GM19452 (cell line): ENCODE data around the gene PAXIP1.
A peak's percentile ranks its signal among the peaks of the same experiment; 100 is the strongest.
"Not testable (repeated sequence)": the region's sequence is repeated elsewhere in the genome, so short reads cannot be mapped to it uniquely, and the experiment has no call there.

Experiments used
- ATAC-seq: cut with Tn5 transposase; IDR thresholded peaks from one replicate; pipeline ENCODE4 v1.9.1; 2021; ENCODE audit not compliant: unreplicated experiment

PAXIP1 gene

DNA sequence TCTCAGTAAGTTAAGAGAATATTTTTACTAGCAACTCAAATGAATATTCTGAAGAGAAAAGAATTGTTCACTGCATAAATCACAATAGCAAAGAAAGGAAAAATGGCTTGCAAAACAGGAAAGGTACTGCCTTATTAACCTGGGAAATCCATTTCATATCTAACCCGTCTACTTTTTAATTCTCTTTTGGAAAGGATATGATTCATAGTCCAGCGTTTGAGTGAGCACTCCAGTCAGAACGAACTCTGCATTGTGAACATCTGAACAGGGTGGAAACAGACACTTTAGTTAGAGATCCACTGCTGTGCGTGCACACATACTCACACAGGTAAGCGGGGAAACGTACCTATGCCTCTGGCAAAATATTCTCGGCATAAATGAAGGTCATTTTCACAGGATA lies 56.8 kb downstream of the PAXIP1 start:
- ATAC-seq, result no peak

DNA sequence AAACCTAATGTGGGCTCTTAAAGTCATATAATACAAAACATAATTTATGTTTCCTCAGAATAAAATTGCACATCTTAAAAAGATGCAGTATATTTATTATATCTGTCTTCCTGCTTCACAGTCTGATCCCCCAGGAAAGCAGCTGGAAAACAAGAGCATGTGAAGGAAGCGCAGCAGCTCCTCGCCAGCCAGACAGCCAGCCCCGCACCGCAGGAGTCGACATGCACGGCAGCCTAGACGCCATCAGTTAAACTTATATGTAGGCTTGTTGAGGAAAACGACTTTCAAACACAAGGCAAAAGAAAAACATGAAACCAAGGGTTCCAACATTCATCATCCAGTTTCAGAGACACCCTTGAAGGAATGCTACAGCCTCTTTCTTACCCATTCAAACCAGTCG lies 59.0 kb downstream of the PAXIP1 start:
- no peak for ATAC-seq

DNA sequence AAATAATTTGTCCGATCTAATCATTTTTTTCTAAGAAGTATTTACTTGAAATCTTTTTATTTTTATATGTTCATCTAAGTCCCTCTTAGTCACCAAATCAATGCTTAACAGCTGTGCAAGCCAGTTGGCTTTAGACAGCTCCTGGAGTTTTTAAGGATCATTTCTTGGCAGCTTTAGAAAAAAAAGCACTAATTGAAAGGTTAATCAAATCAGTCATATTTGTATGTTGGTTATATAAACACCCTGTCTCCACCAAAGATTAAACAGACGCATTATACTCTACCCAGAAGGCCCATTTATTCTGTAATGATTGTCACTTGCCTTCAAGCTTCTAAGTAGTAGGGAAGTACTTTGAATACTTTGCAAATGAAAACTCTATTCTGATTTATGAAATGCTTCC lies 60.2 kb downstream of the PAXIP1 start:
- no peak for ATAC-seq

DNA sequence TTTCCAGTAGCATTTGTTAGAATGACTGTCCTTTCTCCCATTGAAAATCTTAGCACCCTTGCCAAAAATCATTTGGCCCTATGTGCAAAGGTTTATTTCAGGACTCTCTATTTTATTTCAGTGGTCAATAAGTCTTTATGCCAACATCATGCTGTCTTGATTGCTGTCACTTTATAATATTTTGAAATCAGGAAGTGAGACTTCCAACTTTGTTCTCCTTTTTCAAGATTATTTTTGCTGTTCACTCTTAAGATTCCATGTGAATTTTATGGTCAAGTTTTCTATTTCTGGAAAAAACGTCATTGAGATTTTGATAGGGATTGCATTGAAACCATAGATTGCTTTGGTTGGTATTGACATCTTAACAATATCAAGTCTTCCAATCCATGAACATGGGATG lies 65.1 kb downstream of the PAXIP1 start:
- no peak for ATAC-seq

DNA sequence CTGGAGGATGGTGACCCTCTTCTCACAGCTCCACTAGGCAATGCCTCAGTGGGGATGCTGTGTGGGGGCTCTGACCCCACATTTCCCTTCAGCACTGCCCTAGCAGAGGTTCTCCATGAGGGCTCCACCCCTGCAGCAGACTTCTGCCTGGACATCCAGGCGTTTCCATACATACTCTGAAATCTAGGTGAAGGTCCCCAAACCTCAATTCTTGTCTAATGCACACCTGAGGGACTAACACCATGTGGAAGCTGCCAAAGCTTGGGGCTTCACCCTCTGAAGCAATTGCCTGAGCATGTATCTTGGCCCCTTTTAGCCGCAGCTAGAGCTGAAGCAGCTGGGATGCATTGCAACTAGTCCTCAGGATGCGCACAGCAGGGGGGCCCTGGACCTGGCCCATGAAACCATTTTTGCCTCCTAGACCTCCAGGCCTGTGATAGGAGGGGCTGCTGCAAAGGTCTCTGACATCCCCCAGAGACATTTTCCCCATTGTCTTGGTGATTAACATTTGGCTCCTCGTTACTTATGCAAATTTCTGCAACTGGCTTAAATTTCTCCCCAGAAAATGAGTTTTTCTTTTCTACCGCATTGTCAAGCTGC lies 68.5 kb downstream of the PAXIP1 start:
- not testable (repeated sequence) for ATAC-seq

DNA sequence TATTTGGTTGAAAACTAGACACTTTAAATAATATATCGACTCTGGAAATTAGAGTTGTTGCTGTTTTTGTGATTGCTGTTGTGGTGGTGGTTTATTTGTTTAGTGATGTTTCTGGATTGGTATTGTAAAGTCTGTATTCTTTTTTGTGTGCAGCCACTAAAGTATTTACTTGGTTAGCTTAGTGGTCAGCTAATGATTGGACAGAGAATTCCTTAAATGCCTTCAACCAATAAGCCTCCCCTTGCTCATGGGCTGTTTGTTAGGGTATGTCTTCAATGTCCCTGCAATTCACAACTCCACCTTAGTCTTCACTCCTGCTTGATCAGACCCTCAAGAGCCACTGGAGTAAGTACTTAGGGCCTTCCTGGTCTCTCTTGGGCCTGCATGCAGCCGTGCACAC lies 71.0 kb downstream of the PAXIP1 start:
- ATAC-seq, result no peak

DNA sequence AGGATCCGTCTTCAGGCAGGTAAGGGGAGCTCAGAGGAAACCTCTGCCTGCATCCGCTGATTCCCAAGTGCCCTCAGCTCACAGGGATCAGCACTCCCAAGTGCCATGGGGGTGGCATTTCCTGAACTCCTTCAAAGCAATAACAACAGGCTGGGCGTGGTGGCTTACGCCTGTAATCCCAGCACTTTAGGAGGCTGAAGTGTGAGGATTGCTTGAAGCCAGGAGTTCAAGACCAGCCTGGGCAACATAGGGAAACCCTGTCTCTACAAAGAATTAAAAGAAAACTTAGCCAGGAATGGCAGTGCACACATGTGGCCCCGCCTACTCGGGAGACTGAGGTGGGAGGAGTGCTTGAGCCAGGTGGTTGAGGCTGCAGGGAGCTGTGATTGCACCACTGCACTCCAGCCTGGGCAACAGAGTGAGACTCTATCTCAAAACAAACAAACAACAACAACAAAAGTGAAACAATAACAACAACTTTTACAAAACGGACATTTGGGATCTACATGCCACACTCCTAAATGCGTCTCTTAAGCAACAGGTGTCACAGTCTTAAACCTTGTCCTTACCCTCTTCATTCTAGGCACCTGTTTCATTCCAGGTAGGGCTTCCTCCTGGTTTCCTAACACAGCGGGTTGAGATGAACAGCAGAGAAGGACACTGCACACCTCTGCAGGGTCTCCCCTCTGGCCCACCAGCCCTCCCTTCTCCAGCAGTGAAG lies 73.8 kb downstream of the PAXIP1 start:
- ATAC-seq, result no peak

DNA sequence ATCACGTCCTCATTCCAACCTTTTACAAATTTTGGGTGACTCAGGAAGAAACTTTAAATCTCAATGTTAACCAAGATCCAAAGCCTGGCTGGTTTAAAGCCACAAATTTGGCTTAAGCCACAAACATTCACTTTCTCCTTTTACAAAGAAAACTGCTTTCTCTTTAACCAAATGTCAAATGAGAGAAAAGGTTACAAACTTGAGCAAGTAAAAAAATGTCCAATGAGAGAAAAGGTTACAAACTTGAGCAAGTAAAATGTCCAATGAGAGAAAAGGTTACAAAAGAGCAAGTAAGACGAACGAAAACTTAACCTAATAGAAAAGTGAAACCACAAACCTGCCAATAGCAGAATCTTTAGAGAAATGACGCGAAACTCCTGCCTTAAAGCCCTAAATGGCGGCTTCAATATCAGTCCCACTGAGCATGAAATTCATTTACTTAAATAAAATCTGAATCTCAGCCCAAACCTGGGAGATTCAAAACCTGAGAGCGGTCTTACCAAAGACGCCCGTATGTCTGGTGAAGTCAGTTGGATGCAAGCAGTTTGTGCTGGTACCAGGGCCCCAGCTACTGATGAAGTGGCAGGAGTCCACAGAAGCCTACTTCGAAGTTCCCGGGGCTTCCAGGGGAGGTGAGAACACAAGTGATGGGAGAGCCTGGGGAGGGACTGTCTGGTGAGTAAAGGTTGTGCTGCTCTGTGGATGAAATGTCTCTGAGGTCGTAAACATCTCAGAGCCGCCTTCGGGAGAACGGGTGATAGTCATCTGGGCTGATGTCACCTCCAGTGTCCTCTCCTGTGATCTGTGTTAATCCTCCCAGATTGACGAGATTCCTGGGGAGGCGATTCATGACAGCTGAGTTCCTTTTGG lies 74.6 kb downstream of the PAXIP1 start:
- peak; percentile 83 for ATAC-seq

DNA sequence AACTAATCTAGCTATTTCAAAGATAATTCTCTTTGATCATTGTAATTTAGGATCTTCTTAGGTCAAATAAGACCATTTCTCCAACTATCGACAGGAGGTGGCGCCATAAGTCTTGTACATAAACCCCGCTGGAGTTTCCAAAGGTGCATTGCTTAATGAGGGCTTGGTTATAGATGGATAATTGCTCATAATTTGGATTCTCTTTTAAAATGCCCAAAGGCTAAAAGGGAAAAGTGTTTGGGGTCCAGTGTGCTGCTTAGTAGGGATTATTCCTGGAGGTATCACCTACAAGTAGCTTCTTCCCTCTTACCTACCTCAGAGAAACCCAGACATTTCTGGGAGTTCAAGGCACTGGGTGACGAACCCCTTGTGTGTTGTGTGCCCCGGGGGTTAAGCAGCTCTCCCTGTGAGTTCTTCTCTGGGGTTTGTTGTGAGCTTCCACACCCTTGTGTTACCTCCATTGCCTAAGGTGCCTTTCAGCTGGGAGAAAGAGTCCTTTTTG lies 75.2 kb downstream of the PAXIP1 start:
- ATAC-seq, result peak; percentile 46

DNA sequence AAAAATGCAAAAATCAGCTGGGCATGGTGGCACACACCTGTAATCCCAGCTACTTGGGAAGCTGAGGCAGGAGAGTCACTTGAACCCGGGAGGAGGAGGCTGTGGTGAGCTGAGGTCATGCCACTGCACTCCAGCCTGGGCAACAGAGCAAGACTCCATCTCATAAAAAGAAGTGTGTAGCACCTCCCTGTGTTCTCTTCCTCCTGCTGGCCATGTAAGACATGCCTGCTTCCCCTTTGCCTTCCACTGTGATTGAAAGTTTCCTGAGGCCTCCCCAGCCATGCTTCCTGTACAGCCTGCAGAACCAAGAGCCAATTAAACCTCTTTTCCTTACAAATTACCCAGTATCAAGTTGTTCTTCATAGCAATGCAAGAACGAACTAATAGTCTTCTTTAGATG lies 80.5 kb downstream of the PAXIP1 start:
- not testable (repeated sequence) for ATAC-seq

DNA sequence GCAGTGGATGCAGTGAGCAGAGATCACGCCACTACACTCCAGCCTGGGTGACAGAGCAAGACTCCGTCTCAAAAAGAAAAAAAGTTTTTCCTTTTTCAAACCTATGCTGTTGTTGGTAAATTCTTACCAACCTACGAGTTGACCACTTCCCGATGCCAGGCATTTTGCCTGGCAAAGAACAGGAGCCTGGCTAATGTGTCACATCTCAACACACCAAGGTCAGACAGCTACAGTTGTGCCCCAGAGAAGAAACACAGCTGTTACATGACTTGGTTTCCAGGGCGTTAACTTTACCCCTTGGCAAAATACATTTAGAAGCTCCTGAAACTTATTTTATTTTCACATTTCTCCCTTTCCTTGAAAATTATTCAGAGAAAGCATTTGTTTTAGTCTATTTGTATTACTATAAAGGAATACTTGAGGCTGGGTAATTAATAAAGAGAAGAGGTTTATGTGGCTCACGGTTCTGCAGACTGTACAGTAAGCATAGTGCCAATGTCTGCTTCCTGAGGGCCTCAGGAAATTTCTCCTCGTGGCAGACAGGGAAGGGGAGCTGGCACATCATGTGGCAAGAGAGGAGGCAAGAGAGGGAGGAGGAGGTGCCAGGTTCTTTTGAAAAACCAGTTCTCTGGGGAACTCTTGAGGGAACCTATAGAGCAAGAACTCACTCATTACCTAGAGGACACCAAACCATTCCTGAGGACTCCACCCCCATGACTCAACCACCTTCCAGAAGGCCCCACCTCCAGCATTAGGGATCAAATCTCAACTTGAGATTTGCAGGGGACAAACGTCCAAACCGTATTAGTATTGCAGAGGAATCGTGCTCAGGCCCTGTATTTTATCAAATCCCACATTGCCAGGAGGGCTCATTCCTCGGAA lies 83.3 kb downstream of the PAXIP1 start:
- ATAC-seq, result no peak

DNA sequence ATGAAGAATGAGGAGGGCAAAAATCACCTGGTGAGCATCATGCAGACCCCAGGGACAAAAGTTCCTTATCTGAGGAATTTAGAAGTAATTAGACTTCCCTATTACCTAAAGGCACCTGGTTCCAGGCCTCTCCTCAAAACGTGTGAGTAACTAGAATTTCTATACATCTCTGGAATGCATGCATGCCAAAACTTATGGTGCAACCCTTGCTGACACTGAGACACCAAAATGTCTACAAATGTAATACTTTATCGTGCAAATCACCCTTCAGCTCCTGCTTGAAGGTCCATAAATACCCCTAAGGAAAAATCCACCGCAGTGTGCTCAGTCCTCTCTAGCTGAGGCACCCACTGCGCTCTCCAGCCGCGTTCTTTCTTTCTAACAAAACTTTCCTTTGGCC lies 84.2 kb downstream of the PAXIP1 start:
- no peak for ATAC-seq

DNA sequence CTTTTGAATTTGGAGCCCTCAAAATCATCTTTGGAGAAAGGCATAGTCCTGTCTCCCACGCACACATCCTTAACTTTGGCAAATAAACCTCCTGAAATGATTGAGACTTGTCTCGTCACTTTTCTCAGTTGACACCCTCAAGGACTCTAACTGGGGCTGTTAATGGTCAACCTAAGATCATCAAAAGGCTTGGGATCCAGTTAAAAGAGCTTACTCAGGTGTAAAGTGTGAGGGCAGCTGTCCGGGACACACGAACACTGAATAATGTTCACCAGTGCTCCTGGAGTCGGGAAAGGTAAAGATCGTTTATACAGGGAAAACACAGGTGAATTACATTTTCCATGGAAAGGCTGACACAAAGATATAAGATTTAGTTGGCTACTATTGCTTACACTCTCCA lies 84.7 kb downstream of the PAXIP1 start:
- ATAC-seq, result no peak

DNA sequence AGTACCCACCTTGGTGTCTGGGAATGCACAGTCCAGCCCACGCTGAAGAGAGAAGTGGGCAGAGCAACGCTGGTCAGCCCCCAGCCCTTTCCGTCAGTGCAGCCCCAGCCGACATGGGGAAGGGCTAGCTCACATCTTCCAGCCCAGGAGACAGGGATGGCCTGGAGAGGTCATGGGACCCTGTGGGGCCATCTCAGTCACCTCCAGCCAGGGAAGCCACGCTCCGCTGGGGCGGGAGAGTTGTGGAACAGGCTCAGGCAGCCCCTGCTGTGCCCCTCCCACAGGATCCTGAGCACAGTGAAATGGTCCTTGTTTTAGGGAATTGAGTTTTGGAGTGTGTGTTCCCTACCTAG lies 85.1 kb downstream of the PAXIP1 start:
- no peak for ATAC-seq

DNA sequence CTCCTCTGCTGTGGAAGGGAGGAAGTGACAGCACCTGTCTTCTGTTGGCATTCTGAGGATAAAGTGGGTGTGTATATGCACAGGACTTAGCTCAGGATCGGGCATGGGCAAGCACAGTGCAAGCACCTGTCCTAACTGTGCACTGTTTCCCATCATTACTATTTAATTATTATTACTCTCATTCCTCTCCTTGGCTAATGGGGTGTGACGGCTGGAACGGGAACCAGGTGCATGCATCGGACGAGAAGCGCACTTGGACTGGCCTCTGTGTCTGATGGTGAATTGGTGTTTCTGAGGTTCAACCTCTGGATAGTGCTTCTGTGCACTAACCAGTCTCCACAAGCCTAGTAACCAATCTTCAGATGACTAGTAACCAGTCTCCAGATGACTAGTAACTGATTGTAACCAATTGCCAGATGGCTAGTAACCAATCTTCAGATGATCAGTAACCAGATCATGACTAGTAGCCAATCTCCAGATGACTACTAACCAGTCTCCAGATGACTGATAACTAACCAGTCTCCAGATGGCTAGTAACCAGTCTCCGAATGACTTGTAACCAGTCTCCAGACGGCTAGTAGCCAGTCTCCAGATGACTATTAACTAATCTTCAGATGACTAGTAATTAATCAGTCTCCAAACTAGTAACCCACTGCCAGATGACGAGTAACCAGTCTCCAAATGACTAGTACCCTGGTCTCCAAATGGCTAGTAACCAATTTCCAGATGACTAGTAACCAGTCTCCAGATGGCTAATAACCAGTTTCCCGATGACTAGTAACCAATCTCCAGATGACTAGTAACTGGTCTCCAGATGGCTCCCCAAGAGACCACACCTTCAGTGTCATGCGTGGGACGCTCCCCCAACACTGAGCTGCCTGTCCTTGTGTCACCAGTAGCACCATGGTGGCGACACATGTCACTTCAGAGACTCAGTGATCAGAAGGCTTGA lies 85.8 kb downstream of the PAXIP1 start:
- ATAC-seq, result no peak

DNA sequence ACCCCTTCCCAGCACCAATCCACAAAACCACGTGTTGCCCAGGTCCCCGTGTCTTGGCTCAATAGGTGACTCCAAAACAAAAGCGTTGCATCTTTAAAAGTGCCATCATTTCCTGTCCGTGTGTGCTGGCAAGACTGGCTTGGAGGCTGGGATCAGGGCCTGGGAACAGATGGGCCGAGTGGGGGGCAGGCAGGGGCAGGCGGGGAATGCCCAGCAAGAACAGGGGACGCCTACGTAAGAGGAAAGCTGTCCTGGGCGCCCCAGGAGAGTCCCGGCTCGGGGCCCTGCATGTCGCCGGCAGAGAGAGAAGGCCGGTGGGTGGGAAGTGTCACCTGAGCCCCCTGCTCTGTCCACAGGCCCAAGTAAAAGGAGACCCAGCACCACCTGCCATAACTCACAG lies 86.5 kb downstream of the PAXIP1 start:
- ATAC-seq, result no peak

DNA sequence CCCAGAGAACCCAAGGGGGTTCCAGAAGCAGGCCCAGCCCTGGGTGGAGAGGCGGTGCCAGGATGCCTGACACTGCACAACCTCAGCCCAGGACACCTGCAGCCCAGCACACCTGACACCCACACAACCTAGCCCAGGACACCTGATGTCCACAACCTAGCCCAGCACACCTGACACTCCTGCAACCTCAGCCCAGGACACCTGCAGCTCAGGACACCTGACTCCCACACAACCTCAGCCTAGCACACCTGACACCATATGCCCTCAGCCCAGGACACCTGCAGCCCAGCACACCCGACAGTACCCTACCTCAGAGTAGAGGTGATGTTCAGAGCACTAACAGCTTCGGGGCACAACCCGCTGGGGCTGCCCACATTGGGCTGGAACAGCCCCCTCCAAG lies 87.3 kb downstream of the PAXIP1 start:
- no peak for ATAC-seq

DNA sequence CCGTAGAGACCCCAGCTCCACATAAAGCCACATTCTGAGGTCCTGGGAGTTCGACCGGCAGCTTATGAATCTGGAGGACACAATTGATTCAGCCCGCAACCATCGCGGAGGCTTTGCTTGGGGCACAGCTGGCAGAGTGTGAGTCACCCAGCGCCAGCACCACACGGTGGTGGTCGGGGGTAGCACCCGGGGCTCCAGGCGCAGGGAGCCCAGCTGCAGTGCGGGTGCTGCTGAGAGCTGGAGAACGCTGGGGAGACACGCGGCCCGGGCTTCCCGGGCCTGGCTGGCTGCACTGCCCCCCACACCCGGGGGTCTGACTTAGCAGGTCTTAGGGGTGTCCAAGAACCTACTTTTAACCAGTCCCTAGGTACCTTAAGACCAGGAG lies 87.9 kb downstream of the PAXIP1 start:
- no peak for ATAC-seq

DNA sequence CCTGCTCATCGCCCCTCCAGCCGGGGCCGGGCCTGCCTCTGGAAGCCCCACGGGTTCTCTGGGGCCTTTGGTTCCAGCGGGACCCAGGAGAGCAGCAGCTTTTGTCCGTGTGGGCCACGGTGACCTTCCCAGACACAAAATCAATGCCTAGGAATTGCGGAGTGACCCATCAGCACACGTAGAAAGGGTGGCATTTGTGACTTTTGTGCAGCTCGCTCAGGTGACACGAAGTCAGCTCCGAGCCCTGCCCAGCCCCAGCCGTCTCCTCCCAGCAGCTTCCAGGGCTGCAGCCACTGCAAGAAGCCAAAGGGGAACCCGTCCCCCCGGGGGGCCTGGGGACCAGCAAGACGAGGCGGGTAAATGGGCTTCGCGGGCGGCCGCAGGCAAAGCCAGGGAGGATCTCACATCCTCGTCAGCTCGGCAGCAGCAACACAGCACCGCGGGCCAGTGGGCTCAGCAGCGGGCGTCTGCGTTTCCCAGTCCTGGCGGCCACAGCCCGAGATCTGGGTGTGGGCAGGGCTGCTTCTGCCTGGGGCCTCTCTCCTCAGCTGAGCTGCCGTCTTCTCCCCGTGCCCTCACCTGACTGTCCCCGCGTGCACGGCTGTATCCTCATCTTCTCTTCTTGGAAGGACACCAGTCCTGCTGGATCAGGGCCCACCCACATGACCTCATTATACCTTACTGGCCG lies 88.5 kb downstream of the PAXIP1 start:
- no peak for ATAC-seq
